ENCODE results near the gene ASNS. TPM values are rescaled to one million over a fixed set of nuclear protein-coding genes. Genes with fewer than 3 reads are reported as not detected.

The ASNS gene
- total and polyA plus RNA-seq, 12 donors, result 2.5 to 74.6 (median 11.4) TPM

GRCh38 chr7:97865104-97865503 lies 7.1 kb downstream of the ASNS start:
- no peak for DNase-seq
- TF ChIP-seq CTCF (IDR thresholded peaks at IDR 0.05), result no peak
- no peak for TF ChIP-seq POLR2A (IDR thresholded peaks at IDR 0.05)
- Histone ChIP-seq H3K4me1 (replicated peaks in 1 of 2) (no peaks in the 10 kb centered on the region), H3K27me3 (no peaks in the 10 kb centered on the region), H3K36me3 (replicated peaks in 1 of 2) (no peaks in the 10 kb centered on the region), H3K9me3 (replicated peaks in 1 of 3) (no peaks in the 10 kb centered on the region), H3K27ac (no peak overlapping the region), H3K4me3 (no peak overlapping the region)
- WGBS, 4 donors, result 82 to 97% (median 92%) methylated on average over 3 of the region's 3 CpGs
- intact Hi-C loops (cut with DNase I), result no loop called here

DNA sequence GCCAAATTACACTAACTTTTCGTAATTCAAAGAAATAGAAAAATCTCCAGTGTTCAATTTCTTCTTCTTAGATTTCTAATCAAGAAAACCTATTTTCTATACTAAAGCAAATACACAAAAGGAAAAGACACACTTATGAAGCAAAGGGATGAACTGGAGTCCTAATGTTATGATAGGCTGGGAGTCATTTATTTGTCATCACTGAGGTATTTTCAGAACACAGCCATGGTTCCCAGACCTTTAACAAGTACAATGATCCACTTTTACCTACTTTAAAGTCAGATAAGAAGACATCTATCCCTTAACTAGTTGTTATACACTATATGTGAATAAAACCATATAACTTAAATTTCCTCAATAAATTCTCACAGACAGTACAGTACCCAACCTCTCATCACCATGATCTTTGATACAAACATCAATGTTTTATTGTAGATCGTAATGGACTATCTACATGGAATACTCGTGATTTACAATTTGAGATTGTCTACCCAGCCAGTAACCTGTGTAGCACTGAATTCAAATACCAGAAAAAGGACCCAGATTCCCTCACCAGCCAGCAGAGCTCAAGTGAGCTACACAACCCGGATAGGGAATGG lies 12.5 kb downstream of the ASNS start:
- Histone ChIP-seq H3K9me3 (replicated peaks in 1 of 3) (no peaks in the 10 kb centered on the region), H3K27ac (no peak overlapping the region), H3K36me3 (replicated peaks in 1 of 2) (no peaks in the 10 kb centered on the region), H3K4me3 (no peak overlapping the region), H3K4me1 (replicated peaks in 1 of 2) (no peaks in the 10 kb centered on the region), H3K27me3 (no peaks in the 10 kb centered on the region)
- TF ChIP-seq POLR2A (IDR thresholded peaks at IDR 0.05) (no peak), CTCF (IDR thresholded peaks at IDR 0.05) (no peak)
- 85 to 93% (median 89%) methylated on average over 4 of the region's 4 CpGs for WGBS, 4 donors
- intact Hi-C loops (cut with DNase I), result no loop called here
- no peak for DNase-seq

DNA sequence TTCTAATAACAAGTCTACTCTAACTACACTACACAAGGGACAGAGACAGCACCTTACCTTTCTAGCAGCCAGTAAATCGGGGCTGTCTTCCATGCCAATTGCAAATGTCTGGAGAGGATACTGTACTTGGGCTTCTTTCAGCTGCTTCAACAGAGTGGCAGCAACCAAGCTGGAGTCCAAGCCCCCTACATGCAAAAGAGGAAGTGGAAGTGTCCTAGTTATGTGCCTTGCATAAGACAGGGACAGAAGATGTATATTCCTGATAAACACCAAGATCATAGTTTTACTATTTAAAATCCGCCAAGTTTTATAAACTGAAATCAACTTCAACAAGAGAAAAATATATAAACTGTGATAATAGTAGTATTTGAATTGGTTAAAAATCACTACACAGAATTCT lies 14.0 kb downstream of the ASNS start:
- no peak overlapping the region for H3K4me3 ChIP-seq
- peaks cover 0 to 7% of the 10 kb centered on the region in 2 donors for H3K36me3 ChIP-seq (replicated peaks in 1 of 2)
- no peaks in the 10 kb centered on the region for H3K4me1 ChIP-seq (replicated peaks in 1 of 2)
- intact Hi-C loops (cut with DNase I), result no loop called here
- no peaks in the 10 kb centered on the region for H3K27me3 ChIP-seq
- no peak for DNase-seq
- no peak overlapping the region for H3K27ac ChIP-seq
- TF ChIP-seq POLR2A (IDR thresholded peaks at IDR 0.05) (no peak), CTCF (IDR thresholded peaks at IDR 0.05) (no peak)
- WGBS, 4 donors, result 94 to 97% (median 97%) methylated on average over 2 of the region's 2 CpGs
- H3K9me3 ChIP-seq (replicated peaks in 1 of 3), result no peaks in the 10 kb centered on the region

- WGBS, 4 donors, result 69 to 91% (median 77%) methylated on average over 5 of the region's 5 CpGs
- Histone ChIP-seq H3K27ac (no peak overlapping the region), H3K9me3 (replicated peaks in 1 of 3) (no peaks in the 10 kb centered on the region), H3K4me3 (no peak overlapping the region), H3K36me3 (replicated peaks in 1 of 2) (peaks cover 0 to 7% of the 10 kb centered on the region in 2 donors), H3K27me3 (no peaks in the 10 kb centered on the region), H3K4me1 (replicated peaks in 1 of 2) (no peaks in the 10 kb centered on the region)
- DNase-seq, result no peak
- TF ChIP-seq CTCF (IDR thresholded peaks at IDR 0.05), result no peak
- TF ChIP-seq POLR2A (IDR thresholded peaks at IDR 0.05), result no peak
- intact Hi-C loops (cut with DNase I), result no loop called here
Measured at GRCh38 chr7:97857544-97857943, 14.7 kb downstream of the ASNS start.
